ENCODE results near the gene DAPK3. TPM values are rescaled to one million over a fixed set of nuclear protein-coding genes. Genes with fewer than 3 reads are reported as not detected.

DAPK3 gene
- 66.6 TPM for total RNA-seq (2021; ENCODE audit: unreplicated experiment)
- polyA plus RNA-seq (2012; ENCODE audit: insufficient read length), result 79.9 TPM
- percentile 67 among the genes with signal in this experiment for Bru-seq, nascent RNA
- BruChase-seq, experiment 1, labeled RNA remaining after a 2-hour chase, result percentile 81 among the genes with signal in this experiment
- BruChase-seq, experiment 2, labeled RNA remaining after a 6-hour chase, result percentile 81 among the genes with signal in this experiment
- long read RNA-seq, transcript DAPK3-202 (9 exons, 2,257 nt), result major isoform, 5 of 147 reads
- long read RNA-seq, partial matches to known transcripts, result 11 of 147 reads
- long read RNA-seq, other reads (novel, unspliced or antisense), result 130 of 147 reads

DNA sequence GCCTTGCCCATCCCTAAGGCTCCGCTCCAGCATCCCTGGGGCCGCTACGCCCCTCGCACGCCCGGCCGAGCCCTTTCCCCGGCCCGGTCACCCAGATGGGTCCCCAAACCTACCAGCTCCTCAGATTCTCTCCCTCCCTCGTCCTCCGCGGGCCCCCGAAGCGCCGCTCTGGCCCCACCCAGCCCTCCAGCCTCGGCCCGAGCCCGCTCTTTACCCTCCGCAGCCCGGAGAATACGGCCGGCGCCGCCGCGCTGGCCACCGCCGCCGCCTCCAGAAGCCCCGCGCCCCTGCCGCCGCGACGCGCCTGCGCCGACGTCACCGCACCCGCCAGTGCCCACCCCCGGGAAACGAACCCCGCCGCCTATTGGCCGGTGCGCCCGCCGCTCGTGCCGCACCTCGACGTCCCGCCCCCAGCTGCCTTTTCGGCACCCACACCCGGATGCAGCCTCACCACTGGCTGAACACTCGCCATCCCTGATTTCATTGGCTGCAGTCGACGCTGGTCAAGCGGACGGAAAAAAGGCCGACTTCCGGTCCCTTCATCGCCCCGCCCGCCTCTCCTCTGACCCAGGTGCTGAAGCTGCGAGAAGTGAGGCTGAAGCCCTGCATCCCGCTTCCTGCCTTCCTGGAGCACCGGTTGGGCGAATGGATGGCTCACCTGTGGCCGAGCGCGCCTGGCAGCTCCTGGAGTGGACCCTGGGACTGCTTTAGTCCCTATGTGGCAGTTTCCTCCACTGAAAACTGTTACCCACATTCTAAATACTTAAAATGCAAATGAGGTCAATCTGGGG, at the start of gene DAPK3:
TSS of gene DAPK3 (minus strand) at position 292 of the 791 bp plus-strand sequence. CDS start 1,364 bp downstream, outside the sequence.
- Histone ChIP-seq H3K27ac (ENCODE audit: low read length) (peak within 1 kb of the TSS; percentile 81), H3K9me3 (ENCODE audit: control insufficient read depth, insufficient read depth, low read depth, low read length) (no peaks in the 10 kb centered on the region), H3K4me1 (ENCODE audit: control insufficient read depth, insufficient read depth, low read length) (peaks cover 14% of the 10 kb centered on the region), H3K36me3 (ENCODE audit: control insufficient read depth, insufficient read depth, low read length) (peaks cover 2% of the 10 kb centered on the region), H3K27me3 (ENCODE audit: control insufficient read depth, insufficient read depth, low read length) (no peaks in the 10 kb centered on the region), H3K4me3 (ENCODE audit: low read depth in 2 of 2, low read length in 2 of 2) (peak within 1 kb of the TSS; percentile 75 to 84)
- POLR2A ChIA-PET, result no interaction called here
- in situ Hi-C loops (cut with HindIII; ENCODE audit: low pct_unique_long_range_greater_than_20kb, low sequenced_read_pairs), result no loop called here
- CTCF ChIA-PET, result interaction anchor here (0.7 kb wide), 1 partner anchor 14 kb away, joined by 9 read pairs; the partner anchor contains the start of gene EEF2
- TF ChIP-seq, protein P1, sequence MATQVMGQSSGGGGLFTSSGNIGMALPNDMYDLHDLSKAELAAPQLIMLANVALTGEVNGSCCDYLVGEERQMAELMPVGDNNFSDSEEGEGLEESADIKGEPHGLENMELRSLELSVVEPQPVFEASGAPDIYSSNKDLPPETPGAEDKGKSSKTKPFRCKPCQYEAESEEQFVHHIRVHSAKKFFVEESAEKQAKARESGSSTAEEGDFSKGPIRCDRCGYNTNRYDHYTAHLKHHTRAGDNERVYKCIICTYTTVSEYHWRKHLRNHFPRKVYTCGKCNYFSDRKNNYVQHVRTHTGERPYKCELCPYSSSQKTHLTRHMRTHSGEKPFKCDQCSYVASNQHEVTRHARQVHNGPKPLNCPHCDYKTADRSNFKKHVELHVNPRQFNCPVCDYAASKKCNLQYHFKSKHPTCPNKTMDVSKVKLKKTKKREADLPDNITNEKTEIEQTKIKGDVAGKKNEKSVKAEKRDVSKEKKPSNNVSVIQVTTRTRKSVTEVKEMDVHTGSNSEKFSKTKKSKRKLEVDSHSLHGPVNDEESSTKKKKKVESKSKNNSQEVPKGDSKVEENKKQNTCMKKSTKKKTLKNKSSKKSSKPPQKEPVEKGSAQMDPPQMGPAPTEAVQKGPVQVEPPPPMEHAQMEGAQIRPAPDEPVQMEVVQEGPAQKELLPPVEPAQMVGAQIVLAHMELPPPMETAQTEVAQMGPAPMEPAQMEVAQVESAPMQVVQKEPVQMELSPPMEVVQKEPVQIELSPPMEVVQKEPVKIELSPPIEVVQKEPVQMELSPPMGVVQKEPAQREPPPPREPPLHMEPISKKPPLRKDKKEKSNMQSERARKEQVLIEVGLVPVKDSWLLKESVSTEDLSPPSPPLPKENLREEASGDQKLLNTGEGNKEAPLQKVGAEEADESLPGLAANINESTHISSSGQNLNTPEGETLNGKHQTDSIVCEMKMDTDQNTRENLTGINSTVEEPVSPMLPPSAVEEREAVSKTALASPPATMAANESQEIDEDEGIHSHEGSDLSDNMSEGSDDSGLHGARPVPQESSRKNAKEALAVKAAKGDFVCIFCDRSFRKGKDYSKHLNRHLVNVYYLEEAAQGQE (IDR thresholded peaks at IDR 0.05; ENCODE audit: insufficient read depth in 1 of 2, low read depth in 2 of 2, low read length in 1 of 2), result peak; percentile 88 to 95
- TF ChIP-seq, protein P2, sequence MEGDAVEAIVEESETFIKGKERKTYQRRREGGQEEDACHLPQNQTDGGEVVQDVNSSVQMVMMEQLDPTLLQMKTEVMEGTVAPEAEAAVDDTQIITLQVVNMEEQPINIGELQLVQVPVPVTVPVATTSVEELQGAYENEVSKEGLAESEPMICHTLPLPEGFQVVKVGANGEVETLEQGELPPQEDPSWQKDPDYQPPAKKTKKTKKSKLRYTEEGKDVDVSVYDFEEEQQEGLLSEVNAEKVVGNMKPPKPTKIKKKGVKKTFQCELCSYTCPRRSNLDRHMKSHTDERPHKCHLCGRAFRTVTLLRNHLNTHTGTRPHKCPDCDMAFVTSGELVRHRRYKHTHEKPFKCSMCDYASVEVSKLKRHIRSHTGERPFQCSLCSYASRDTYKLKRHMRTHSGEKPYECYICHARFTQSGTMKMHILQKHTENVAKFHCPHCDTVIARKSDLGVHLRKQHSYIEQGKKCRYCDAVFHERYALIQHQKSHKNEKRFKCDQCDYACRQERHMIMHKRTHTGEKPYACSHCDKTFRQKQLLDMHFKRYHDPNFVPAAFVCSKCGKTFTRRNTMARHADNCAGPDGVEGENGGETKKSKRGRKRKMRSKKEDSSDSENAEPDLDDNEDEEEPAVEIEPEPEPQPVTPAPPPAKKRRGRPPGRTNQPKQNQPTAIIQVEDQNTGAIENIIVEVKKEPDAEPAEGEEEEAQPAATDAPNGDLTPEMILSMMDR (IDR thresholded peaks at IDR 0.05), result no peak
- TF ChIP-seq POLR2AphosphoS5 (IDR thresholded peaks at IDR 0.05; ENCODE audit: low read depth, low read length) (peak; percentile 82), SIN3A (IDR thresholded peaks at IDR 0.05; ENCODE audit: borderline replicate concordance, insufficient read depth, low read depth, low read length) (no peak), TCF7L2 (IDR thresholded peaks at IDR 0.05; ENCODE audit: low read depth, low read length) (0 out of 2 replicates have a peak, but pooled peaks have one; percentile 46)
- BruUV-seq (replicated peaks), result no TSS peak
- peak; percentile 89 for ATAC-seq
- DNase-seq (ENCODE audit: low read depth, low spot score), result peak; percentile 88
- intact Hi-C loops (cut with micrococcal nuclease; ENCODE audit: unreplicated experiment), result no loop called here

DNA sequence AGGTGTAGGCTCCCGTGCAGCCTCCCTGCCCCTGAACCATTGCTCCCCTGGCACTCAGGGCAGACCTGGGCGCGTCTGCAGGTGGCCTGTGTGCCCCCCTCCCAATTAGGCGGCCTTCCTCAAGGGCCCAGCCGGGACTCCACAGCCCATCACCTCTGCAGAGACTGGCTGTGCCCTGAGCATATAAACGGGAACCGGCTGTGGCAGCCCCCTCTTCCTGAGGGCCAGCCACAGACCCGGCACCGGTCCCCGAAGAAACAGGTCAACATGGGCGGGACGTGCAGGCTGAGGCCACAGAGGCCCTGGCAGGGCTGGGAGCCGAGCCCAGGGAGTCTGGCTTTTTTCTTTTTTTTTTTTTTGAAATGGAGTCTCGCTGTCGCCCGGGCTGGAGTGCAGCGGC, 48.7 kb upstream of the DAPK3 start:
- no peak for ATAC-seq

More for the DNA sequence above, 48.7 kb upstream of the DAPK3 start:
- Histone ChIP-seq H3K9me3 (ENCODE audit: control insufficient read depth, insufficient read depth, low read depth, low read length) (no peaks in the 10 kb centered on the region), H3K27ac (ENCODE audit: low read length) (no peak overlapping the region), H3K27me3 (ENCODE audit: control insufficient read depth, insufficient read depth, low read length) (no peaks in the 10 kb centered on the region), H3K36me3 (ENCODE audit: control insufficient read depth, insufficient read depth, low read length) (no peaks in the 10 kb centered on the region), H3K4me1 (ENCODE audit: control insufficient read depth, insufficient read depth, low read length) (no peaks in the 10 kb centered on the region), H3K4me3 (ENCODE audit: low read depth in 2 of 2, low read length in 2 of 2) (no peak overlapping the region)
- intact Hi-C loops (cut with micrococcal nuclease; ENCODE audit: unreplicated experiment), result no loop called here
- no peak for DNase-seq (ENCODE audit: low read depth, low spot score)
- TF ChIP-seq SIN3A (IDR thresholded peaks at IDR 0.05; ENCODE audit: borderline replicate concordance, insufficient read depth, low read depth, low read length) (no peak), TCF7L2 (IDR thresholded peaks at IDR 0.05; ENCODE audit: low read depth, low read length) (no peak), POLR2AphosphoS5 (IDR thresholded peaks at IDR 0.05; ENCODE audit: low read depth, low read length) (no peak)
- TF ChIP-seq, protein P1 (IDR thresholded peaks at IDR 0.05; ENCODE audit: insufficient read depth in 1 of 2, low read depth in 2 of 2, low read length in 1 of 2), result no peak
- TF ChIP-seq, protein P2 (IDR thresholded peaks at IDR 0.05), result no peak
- ChIA-PET POLR2A (no interaction called here), CTCF (no interaction called here)
- no TSS peak for BruUV-seq (replicated peaks)
- in situ Hi-C loops (cut with HindIII; ENCODE audit: low pct_unique_long_range_greater_than_20kb, low sequenced_read_pairs), result no loop called here
